B cell (primary cell): ENCODE data around the gene GAL3ST2. TPM values are rescaled to one million over a fixed set of nuclear protein-coding genes. Genes with fewer than 3 reads are reported as not detected.

Experiments
- ATAC-seq: fragments of 200-7000 bp; cut with Tn5 transposase; one replicate; pipeline ENCODE4 v1.10.0; 2021; ENCODE audit warnings: low read depth, mild to moderate bottlenecking, moderate number of reproducible peaks, moderate library complexity
- CTCF ChIA-PET: fragments of 350-600 bp; sonication (Branson Sonifier 250); formaldehyde crosslinking; loops from one replicate; lab custom pipeline; 2021; ENCODE audit warnings: antibody characterized with exemption, inconsistent platforms; lab: Charles Lee
- POLR2A ChIA-PET: fragments of 350-600 bp; sonication (Branson Sonifier 250); formaldehyde crosslinking; loops from one replicate; lab custom pipeline; 2021; ENCODE audit warnings: antibody characterized with exemption; lab: Charles Lee
- DNase-seq: peaks from one replicate; pipeline ENCODE4 v3.0.0; 2013
- H2AFZ ChIP-seq: 2 replicates; pipeline ENCODE4 v1.6.1; 2012; ENCODE audit warnings: mild to moderate bottlenecking, low read depth, low read length; ENCODE audit not compliant: insufficient read depth, poor library complexity, severe bottlenecking
- H3K27ac ChIP-seq, 2 donors: 1 replicate in 1 of 2; 2 replicates in 1 of 2; pipeline ENCODE4 v1.5.1; 2012 to 2013; ENCODE audit warnings: low read length in 2 of 2, mild to moderate bottlenecking in 2 of 2, moderate library complexity in 1 of 2
- H3K27me3 ChIP-seq, 4 experiments: fragments of 200-600 bp in 1 of 4; sonication (generic) in 1 of 4; replicated peaks in 1 of 4; 1 replicate in 2 of 4; 2 replicates in 2 of 4; pipeline versions ENCODE4 v1.6.1 to v1.7.0; 2013 to 2016; ENCODE audit warnings: low read length in 3 of 4, mild to moderate bottlenecking in 2 of 4, mixed read lengths in 1 of 4, moderate library complexity in 1 of 4; ENCODE audit not compliant: insufficient read depth in 4 of 4, control insufficient read depth in 3 of 4; ENCODE audit errors: control extremely low read depth in 1 of 4
- H3K36me3 ChIP-seq, 2 experiments: replicated peaks in 1 of 2; 1 replicate in 1 of 2; 2 replicates in 1 of 2; pipeline versions ENCODE4 v1.6.1 to v1.7.1; 2013; ENCODE audit warnings: low read length in 1 of 2; ENCODE audit not compliant: insufficient read depth in 2 of 2, control insufficient read depth in 1 of 2; ENCODE audit errors: control extremely low read depth in 1 of 2, extremely low read depth in 1 of 2
- H3K4me1 ChIP-seq, 2 donors: fragments of 200-600 bp in 1 of 2; sonication (generic) in 1 of 2; 1 replicate in 1 of 2; 2 replicates in 1 of 2; pipeline versions ENCODE4 v1.5.1 to v1.6.1; 2013 to 2017; ENCODE audit warnings: low read length in 2 of 2; ENCODE audit not compliant: control insufficient read depth in 2 of 2, insufficient read depth in 2 of 2
- H3K4me2 ChIP-seq: replicated peaks from 2 replicates; pipeline ENCODE3; 2012; ENCODE audit warnings: mild to moderate bottlenecking, low read depth, low read length; ENCODE audit not compliant: poor library complexity, severe bottlenecking
- H3K4me3 ChIP-seq, 5 experiments: fragments of 200-600 bp in 1 of 5; sonication (generic) in 1 of 5; 1 replicate in 3 of 5; 2 replicates in 2 of 5; pipeline versions ENCODE4 v1.5.1 to v1.7.0; 2011 to 2016; ENCODE audit warnings: low read length in 4 of 5, mild to moderate bottlenecking in 4 of 5, low read depth in 2 of 5, control low read depth in 1 of 5, moderate library complexity in 1 of 5; ENCODE audit not compliant: insufficient read depth in 1 of 5; ENCODE audit errors: control extremely low read depth in 1 of 5, extremely low read depth in 1 of 5
- H3K79me2 ChIP-seq: fragments of 200-600 bp; sonication (generic); one replicate; pipeline ENCODE4 v1.6.0; 2016; ENCODE audit warnings: low read length; ENCODE audit not compliant: control insufficient read depth, insufficient read depth
- H3K9ac ChIP-seq: fragments of 200-600 bp; sonication (generic); 2 replicates; pipeline ENCODE4 v1.6.1; 2017; ENCODE audit warnings: mild to moderate bottlenecking, low read length, moderate library complexity
- H3K9me3 ChIP-seq, 3 donors: one replicate each; pipeline versions ENCODE4 v1.6.1 to v1.7.1; 2013; ENCODE audit warnings: low read length in 2 of 3; ENCODE audit not compliant: control insufficient read depth in 2 of 3, insufficient read depth in 1 of 3; ENCODE audit errors: control extremely low read depth in 1 of 3
- H4K20me1 ChIP-seq: 2 replicates; pipeline ENCODE4 v1.6.0; 2012; ENCODE audit warnings: mild to moderate bottlenecking, low read length; ENCODE audit not compliant: insufficient read depth, control insufficient read depth, poor library complexity, severe bottlenecking
- H3K27ac Mint-ChIP-seq: one replicate; pipeline ENCODE4 v1.8.0; 2021; ENCODE audit warnings: mixed read lengths
- H3K27me3 Mint-ChIP-seq: one replicate; pipeline ENCODE4 v1.8.0; 2021; ENCODE audit warnings: mixed read lengths
- H3K4me1 Mint-ChIP-seq: one replicate; pipeline ENCODE4 v1.8.0; 2021; ENCODE audit warnings: mixed read lengths
- H3K4me3 Mint-ChIP-seq: one replicate; pipeline ENCODE4 v1.8.0; 2021; ENCODE audit warnings: mixed read lengths
- H3K9me3 Mint-ChIP-seq: one replicate; pipeline ENCODE4 v1.8.0; 2022; ENCODE audit warnings: mixed read lengths; ENCODE audit not compliant: insufficient read depth
- EZH2 ChIP-seq: IDR thresholded peaks from 2 replicates; pipeline ENCODE4 v1.6.1; 2012; ENCODE audit warnings: borderline replicate concordance, low read depth, mild to moderate bottlenecking, moderate library complexity, low read length; ENCODE audit not compliant: insufficient read depth, poor library complexity, severe bottlenecking
- WGBS: methylation state at CpG from one replicate; pipeline ENCODE4 v1.1.5; 2013; ENCODE audit warnings: missing lambda C conversion rate; ENCODE audit not compliant: insufficient coverage; 5-methylcytosine and 5-hydroxymethylcytosine counted together
- intact Hi-C: fragments of 100-400 bp; cut with micrococcal nuclease; formaldehyde crosslinking; loops from one replicate; pipeline ENCODE4 v1.10.0; 2022
- polyA plus RNA-seq: library from polyadenylated mRNA; depleted of rRNA; stranded (reverse); fragments of >200 nt; gene quantifications from 2 replicates; pipeline ENCODE4 v1.2.3, GENCODE V29; 2012
- total RNA-seq, 2 donors: library from RNA; stranded (reverse); fragments of 120-200 nt in 1 of 2; gene quantifications; 1 replicate in 1 of 2; 2 replicates in 1 of 2; pipeline versions ENCODE4 v1.2.3 to v1.2.4, GENCODE V29; 2013 to 2022
- TF ChIP-seq, protein P1 (sequence below): fragments of 200-600 bp; IDR thresholded peaks from one replicate; pipeline ENCODE4 v1.8.0; 2022; ENCODE audit warnings: antibody characterized with exemption, mild to moderate bottlenecking

Gene GAL3ST2
- total and polyA plus RNA-seq, 2 donors (not counting 1 experiment from before 2014, with no cell fraction given), result 0.10 TPM; not detected in 1

- TF ChIP-seq EZH2, result no peak
- TF ChIP-seq, protein P1, sequence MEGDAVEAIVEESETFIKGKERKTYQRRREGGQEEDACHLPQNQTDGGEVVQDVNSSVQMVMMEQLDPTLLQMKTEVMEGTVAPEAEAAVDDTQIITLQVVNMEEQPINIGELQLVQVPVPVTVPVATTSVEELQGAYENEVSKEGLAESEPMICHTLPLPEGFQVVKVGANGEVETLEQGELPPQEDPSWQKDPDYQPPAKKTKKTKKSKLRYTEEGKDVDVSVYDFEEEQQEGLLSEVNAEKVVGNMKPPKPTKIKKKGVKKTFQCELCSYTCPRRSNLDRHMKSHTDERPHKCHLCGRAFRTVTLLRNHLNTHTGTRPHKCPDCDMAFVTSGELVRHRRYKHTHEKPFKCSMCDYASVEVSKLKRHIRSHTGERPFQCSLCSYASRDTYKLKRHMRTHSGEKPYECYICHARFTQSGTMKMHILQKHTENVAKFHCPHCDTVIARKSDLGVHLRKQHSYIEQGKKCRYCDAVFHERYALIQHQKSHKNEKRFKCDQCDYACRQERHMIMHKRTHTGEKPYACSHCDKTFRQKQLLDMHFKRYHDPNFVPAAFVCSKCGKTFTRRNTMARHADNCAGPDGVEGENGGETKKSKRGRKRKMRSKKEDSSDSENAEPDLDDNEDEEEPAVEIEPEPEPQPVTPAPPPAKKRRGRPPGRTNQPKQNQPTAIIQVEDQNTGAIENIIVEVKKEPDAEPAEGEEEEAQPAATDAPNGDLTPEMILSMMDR, result no peak
- Mint-ChIP-seq H3K27ac (no peak overlapping the region), H3K4me1 (peaks cover 9% of the 10 kb centered on the region), H3K9me3 (no peaks in the 10 kb centered on the region), H3K4me3 (no peak overlapping the region), H3K27me3 (peaks cover 4% of the 10 kb centered on the region)
- DNase-seq (no peak), ATAC-seq (no peak)
- no peak overlapping the region for H3K27ac ChIP-seq
- no peaks in the 10 kb centered on the region for H3K9me3 ChIP-seq
- ChIA-PET CTCF (no interaction called here), POLR2A (no interaction called here)
- peaks cover 0 to 13% (median 0%) of the 10 kb centered on the region in 4 experiments for H3K27me3 ChIP-seq
- H4K20me1 ChIP-seq, result no peaks in the 10 kb centered on the region
- peaks cover 0 to 15% of the 10 kb centered on the region in 2 donors for H3K4me1 ChIP-seq
- 88% methylated on average over 28 of the region's 29 CpGs for WGBS
- intact Hi-C loops, result no loop called here
- no peak overlapping the region for H3K4me3 ChIP-seq
- H2AFZ ChIP-seq, result no peak overlapping the region
- no peaks in the 10 kb centered on the region for H3K36me3 ChIP-seq
- H3K4me2 ChIP-seq, result no peak overlapping the region
- H3K9ac ChIP-seq, result no peak overlapping the region
- H3K79me2 ChIP-seq, result no peaks in the 10 kb centered on the region
Observed at GRCh38 chr2:241773511-241774418, 2.9 kb upstream of the GAL3ST2 start.
